ENCODE data around the gene ADSS1.

ADSS1 gene

GRCh38 chr14:104796687-104797081, 72.7 kb downstream of the ADSS1 start:
- no peak for DNase-seq (ENCODE audit: low spot score)
